Measurements from ENCODE around the gene KCTD16. TPM values are rescaled to one million over a fixed set of nuclear protein-coding genes. Genes with fewer than 3 reads are reported as not detected.

The KCTD16 gene
- total RNA-seq, 2 donors from 2014 or later: 0.14 to 0.62 TPM

GRCh38 chr5:144134194-144134826 lies 36.4 kb upstream of the KCTD16 start:
- Histone ChIP-seq H3K4me3 (no peak overlapping the region), H3K27me3 (replicated peaks; ENCODE audit: insufficient read depth) (no peaks in the 10 kb centered on the region), H3K27ac (no peak overlapping the region), H3K4me1 (replicated peaks) (no peaks in the 10 kb centered on the region), H3K9me3 (no peaks in the 10 kb centered on the region), H3K36me3 (no peaks in the 10 kb centered on the region)
- TF ChIP-seq POLR2A (IDR thresholded peaks at IDR 0.05) (no peak), CTCF (IDR thresholded peaks at IDR 0.05) (no peak), POLR2AphosphoS5 (IDR thresholded peaks at IDR 0.05) (no peak)
- WGBS: 76% methylated on average over 2 of the region's 2 CpGs
- DNase-seq (ENCODE audit: low spot score): no peak
- intact Hi-C loops (cut with DNase I): no loop called here

- H3K36me3 ChIP-seq: no peaks in the 10 kb centered on the region
- no peaks in the 10 kb centered on the region for H3K27me3 ChIP-seq (replicated peaks; ENCODE audit: insufficient read depth)
- no peaks in the 10 kb centered on the region for H3K9me3 ChIP-seq
- no peaks in the 10 kb centered on the region for H3K4me1 ChIP-seq (replicated peaks)
- WGBS: 96% methylated on average over 3 of the region's 3 CpGs
- no peak overlapping the region for H3K27ac ChIP-seq
- intact Hi-C loops (cut with DNase I): no loop called here
- TF ChIP-seq CTCF (IDR thresholded peaks at IDR 0.05) (no peak), POLR2AphosphoS5 (IDR thresholded peaks at IDR 0.05) (no peak)
- DNase-seq (ENCODE audit: low spot score): no peak
- no peak overlapping the region for H3K4me3 ChIP-seq
Observed at GRCh38 chr5:144135113-144135762, 35.4 kb upstream of the KCTD16 start.

GRCh38 chr5:144139586-144139985 lies 31.1 kb upstream of the KCTD16 start:
- no peak overlapping the region for H3K27ac ChIP-seq
- no peaks in the 10 kb centered on the region for H3K27me3 ChIP-seq (replicated peaks; ENCODE audit: insufficient read depth)
- no peak overlapping the region for H3K4me3 ChIP-seq
- H3K4me1 ChIP-seq (replicated peaks): no peaks in the 10 kb centered on the region
- H3K36me3 ChIP-seq: no peaks in the 10 kb centered on the region
- H3K9me3 ChIP-seq: no peaks in the 10 kb centered on the region
- TF ChIP-seq POLR2A (IDR thresholded peaks at IDR 0.05) (no peak), CTCF (IDR thresholded peaks at IDR 0.05) (no peak), POLR2AphosphoS5 (IDR thresholded peaks at IDR 0.05) (no peak)
- DNase-seq (ENCODE audit: low spot score): no peak
- 65% methylated on average over 5 of the region's 5 CpGs for WGBS
- intact Hi-C loops (cut with DNase I): no loop called here

- H3K27me3 ChIP-seq (replicated peaks; ENCODE audit: insufficient read depth): no peaks in the 10 kb centered on the region
- intact Hi-C loops (cut with DNase I): loop anchor here (5.0 kb wide), 1 partner anchor 1219 kb away; no protein-coding TSS in a partner anchor
Observed at GRCh38 chr5:144141585-144141984, 29.1 kb upstream of the KCTD16 start.

More at GRCh38 chr5:144141585-144141984, 29.1 kb upstream of the KCTD16 start:
- Histone ChIP-seq H3K4me1 (replicated peaks) (no peaks in the 10 kb centered on the region), H3K36me3 (no peaks in the 10 kb centered on the region), H3K4me3 (no peak overlapping the region), H3K27ac (no peak overlapping the region), H3K9me3 (no peaks in the 10 kb centered on the region)
- no peak for DNase-seq (ENCODE audit: low spot score)
- TF ChIP-seq CTCF (IDR thresholded peaks at IDR 0.05): no peak
- no peak for TF ChIP-seq POLR2A (IDR thresholded peaks at IDR 0.05)
- no peak for TF ChIP-seq POLR2AphosphoS5 (IDR thresholded peaks at IDR 0.05)
- 98% methylated on average over 2 of the region's 2 CpGs for WGBS

Data from prostate gland (tissue), 2 donors.